COR-L47 (cell line): ENCODE results near the gene LEKR1.

Source experiments
- DNase-seq: peaks from one replicate; lab custom pipeline; 2025; lab: John Stamatoyannopoulos, UW

Gene LEKR1

GRCh38 chr3:157081626-157082210, 255.6 kb downstream of the LEKR1 start:
- DNase-seq = no peak

GRCh38 chr3:157082305-157082982, 256.3 kb downstream of the LEKR1 start:
- DNase-seq = no peak

DNA sequence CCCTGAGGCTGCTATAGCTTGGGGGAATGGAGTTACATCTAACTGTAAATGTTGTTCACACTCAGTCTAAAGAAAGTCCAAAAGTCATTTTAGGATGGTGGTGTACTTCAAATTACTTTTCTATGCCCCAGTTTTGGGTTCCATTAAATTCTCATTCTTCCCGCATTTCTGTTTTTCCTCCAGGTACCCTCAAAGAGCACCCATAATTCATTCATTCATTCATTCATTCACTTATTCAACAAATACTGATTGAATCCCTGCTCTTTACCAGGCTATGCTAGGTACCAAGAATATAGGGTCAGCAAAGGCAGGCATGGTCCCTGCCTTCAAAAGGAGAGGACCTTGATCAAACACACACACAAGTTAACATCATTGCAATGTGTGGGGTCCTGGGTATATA, 257.7 kb downstream of the LEKR1 start:
- DNase-seq = no peak

GRCh38 chr3:157086060-157086750, 260.1 kb downstream of the LEKR1 start:
- no peak for DNase-seq

DNA sequence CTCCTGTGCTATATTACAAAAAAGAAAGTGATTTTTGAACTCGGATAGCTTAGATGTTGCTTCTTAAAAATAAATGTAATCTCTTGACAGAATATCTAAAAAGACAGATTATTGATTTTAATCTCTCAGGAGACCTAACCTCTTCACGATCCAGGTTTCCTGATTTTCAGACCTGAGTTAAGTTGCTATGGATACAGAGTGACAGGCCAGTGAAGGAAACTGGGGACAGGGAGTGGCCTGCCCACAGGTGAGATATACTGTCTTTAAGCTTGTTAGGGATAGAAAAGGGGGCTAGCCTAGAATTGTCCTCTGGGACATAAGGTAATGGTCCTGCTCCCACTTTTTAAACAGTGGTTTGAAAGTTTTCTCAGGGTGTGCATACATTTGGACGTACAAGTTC, 260.6 kb downstream of the LEKR1 start:
- no peak for DNase-seq

- DNase-seq = no peak
Measured at GRCh38 chr3:157087373-157087772, 261.2 kb downstream of the LEKR1 start.

DNA sequence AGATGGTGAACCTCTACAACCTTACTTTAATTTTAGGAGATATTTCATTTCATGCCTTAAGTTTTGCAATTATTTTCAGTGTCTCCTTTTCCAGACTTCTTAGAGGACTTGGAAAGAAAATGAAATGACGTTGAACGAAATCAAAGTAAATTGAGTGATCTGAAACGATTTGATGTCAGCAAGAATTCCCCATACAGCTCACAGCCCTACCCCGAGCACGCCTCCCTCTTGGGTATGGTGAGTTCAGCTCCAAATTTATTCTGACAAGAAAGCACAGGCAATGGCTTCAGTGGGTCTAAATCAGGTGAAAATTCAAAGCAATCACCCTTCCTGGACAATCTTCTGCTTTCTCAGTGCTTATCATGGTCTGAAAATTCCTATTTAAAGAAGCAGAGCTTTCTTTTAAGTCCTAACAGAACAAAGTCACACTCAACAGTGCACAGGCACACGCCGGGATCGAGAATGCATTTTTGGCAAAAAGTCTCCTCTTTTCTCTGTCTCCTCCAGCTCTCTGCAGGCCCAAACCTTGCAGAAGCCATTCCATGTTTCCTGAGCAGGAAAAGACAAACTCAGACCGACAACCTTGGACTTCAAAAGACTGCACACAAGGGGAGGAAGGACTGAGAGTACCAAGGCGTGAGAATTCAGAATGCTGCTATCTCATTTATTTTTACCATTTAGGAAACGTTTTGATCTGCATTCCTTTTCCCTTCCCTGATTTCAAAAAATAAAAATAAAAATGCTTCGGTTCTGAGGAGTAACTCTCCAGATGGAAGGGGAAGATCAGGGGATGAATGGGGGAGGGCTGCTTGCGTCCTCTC, 261.8 kb downstream of the LEKR1 start:
- no peak for DNase-seq

DNA sequence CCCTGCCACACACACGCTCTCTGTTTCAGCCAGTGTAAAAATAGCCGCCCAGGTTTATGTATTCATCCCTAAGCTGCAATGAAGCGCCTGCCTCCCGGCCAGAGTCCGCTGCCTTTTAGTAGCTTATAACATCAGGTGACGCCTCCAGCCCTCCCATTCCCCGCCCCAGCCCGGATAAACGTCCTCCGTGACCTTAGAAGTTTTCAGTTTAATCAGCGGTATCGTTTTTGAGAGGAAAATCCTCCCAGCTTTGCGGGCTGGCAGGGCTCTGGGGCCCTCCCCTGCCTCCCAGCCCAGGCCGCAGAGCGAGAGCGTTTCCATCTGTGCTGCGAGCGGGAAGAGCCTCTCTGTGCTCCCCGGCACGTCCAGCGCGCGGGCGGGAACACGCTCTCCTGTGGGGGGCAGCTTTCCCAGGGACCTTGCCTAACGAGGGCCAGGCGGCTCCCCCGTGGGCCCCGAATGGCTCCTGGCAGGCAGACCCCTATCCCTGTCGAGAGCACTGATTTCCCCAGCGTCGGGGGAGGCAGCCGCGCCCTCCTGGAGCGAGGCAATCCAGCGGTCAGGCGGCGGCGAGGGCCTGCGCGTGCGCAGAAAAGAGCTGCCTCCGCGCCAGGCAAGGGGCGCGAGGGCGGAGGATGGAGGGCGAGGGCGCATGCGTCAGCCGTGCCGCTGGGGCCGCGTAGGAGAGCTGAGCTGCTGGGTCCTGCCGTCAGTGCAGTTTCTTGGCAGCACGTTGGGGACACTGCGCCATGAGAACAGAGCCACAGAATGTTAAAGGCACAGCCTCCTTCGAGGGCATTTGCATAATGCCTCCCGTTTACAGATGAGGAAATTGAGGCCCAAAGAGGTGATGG, 262.7 kb downstream of the LEKR1 start:
- DNase-seq = no peak

DNA sequence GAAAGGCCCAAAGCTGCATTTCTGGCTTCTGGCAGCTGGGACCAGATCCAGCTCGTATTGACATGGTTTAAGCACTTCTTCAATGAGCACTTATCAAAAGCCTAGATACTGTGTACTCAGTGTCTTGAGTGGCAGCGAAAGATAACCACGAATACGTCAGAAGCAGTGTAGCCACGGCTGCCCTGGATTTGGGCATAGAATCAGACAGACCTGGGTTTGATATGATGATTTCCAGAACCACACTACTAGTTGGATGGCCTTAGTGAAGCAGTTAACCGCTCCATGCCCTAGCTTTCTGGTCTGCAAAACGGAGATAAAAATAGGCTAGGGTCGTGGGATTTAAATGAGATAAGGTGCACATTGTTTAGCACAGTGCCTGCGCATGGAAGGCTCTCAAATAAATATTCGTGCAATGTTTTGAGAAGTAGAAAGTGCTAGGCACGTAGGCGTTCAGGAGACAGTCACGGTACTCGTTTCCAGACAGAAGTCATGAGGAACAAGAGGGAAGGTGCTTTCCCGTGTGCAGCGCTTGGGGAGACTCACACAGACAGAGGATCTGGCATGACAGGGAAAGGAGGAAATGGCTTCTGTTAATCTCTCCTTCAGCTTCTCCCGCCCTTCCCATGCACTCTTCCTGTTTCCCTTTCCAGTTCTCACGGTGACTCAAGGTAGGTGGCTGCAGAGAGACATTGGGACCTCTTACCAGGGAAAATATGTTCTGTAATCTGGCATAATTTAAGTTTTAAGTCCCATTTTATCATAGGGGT, 263.5 kb downstream of the LEKR1 start:
- no peak for DNase-seq

GRCh38 chr3:157091083-157091833, 265.1 kb downstream of the LEKR1 start:
- DNase-seq = no peak

DNA sequence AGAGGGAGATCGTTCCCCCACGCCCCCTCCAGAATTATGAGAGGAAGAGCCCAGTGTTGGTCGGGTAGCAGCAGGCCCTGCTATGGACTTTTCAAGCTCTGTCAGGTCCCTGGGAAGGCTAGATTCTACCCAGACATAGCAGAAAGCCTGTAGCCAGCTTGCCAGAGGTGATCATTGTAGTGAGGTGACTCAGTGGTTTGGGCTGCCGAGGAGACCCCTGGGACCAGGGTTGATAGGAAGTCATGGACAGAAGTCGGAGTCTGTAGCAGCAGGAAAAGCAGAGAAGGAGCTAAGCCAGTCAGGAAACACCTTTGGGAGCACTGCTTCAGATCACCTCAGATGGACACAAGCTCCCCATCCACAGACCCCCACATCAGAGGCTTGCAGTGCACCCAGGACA, 266.1 kb downstream of the LEKR1 start:
- DNase-seq = no peak

DNA sequence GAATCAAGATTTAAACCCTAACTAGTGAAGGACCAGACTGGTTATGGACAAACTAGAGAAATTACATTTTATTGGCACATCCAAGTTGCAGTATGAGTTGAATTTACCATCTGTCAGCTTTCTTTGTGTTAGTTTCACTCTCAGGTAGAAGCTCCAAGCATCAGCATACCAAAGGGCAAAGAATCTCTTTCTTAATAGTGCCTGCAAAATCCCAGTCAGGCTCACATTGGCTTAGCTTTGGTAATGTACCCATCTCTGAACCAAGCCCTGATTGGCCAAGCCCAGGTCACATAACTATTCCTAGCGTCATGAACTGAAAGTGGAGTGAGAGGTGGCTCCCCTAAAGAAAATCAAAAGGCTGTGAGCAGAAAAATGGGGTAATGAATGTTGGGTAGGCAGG, 266.9 kb downstream of the LEKR1 start:
- DNase-seq = no peak

GRCh38 chr3:157094301-157094700, 268.1 kb downstream of the LEKR1 start:
- no peak for DNase-seq

DNA sequence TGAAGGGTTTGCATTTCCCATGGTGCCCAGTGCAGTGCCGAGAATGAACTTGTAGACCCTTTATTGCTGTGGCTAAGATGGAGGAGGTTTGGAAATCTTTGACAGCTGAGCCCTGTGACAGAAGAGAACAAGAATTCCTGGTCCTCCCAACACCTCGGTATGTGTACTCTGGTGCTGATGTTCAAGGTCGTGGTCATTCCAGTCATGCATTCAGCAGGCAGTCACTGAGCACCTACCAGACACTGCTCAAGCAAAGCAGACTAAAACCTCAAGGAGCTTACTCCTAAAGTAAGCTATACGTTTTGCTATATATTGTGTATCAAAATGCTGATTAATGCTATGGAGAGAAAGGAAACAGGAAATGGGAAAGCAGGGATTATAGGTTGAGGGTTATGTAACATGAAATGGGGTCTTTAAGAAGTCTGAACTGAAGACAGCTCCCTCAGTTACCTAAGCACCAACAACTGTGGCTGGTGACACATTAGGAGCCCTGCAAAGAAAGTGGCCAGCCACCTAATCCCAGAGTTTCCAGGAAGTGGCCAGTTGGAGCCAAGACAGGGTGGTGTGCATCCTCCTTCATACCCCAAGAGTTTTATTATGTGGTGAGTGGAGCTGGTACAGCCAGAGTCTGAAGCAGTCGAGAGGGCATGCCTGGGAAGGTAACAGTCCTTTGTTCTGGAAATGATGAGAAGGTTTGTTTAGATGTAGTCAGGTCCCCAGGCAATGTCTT, 268.8 kb downstream of the LEKR1 start:
- no peak for DNase-seq
